ENCODE results near the gene ZNF674.

The ZNF674 gene

GRCh38 chrX:46576458-46576857 is 31.2 kb upstream of the ZNF674 start:
- no peak for DNase-seq
- H3K36me3 ChIP-seq: no peaks in the 10 kb centered on the region
- H3K4me1 ChIP-seq: no peaks in the 10 kb centered on the region
- H3K9me3 ChIP-seq: no peaks in the 10 kb centered on the region
- TF ChIP-seq, protein P1, sequence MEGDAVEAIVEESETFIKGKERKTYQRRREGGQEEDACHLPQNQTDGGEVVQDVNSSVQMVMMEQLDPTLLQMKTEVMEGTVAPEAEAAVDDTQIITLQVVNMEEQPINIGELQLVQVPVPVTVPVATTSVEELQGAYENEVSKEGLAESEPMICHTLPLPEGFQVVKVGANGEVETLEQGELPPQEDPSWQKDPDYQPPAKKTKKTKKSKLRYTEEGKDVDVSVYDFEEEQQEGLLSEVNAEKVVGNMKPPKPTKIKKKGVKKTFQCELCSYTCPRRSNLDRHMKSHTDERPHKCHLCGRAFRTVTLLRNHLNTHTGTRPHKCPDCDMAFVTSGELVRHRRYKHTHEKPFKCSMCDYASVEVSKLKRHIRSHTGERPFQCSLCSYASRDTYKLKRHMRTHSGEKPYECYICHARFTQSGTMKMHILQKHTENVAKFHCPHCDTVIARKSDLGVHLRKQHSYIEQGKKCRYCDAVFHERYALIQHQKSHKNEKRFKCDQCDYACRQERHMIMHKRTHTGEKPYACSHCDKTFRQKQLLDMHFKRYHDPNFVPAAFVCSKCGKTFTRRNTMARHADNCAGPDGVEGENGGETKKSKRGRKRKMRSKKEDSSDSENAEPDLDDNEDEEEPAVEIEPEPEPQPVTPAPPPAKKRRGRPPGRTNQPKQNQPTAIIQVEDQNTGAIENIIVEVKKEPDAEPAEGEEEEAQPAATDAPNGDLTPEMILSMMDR (IDR thresholded peaks at IDR 0.05; ENCODE audit: low read depth, low read length): no peak
- no peak overlapping the region for H3K4me3 ChIP-seq (ENCODE audit: low read depth, low read length)
- H3K27me3 ChIP-seq: peaks cover 24% of the 10 kb centered on the region

GRCh38 chrX:46575991-46576392 is 30.8 kb upstream of the ZNF674 start:
- no peaks in the 10 kb centered on the region for H3K9me3 ChIP-seq
- H3K36me3 ChIP-seq: no peaks in the 10 kb centered on the region
- no peak for DNase-seq
- H3K4me1 ChIP-seq: no peaks in the 10 kb centered on the region
- TF ChIP-seq, protein P1 (IDR thresholded peaks at IDR 0.05; ENCODE audit: low read depth, low read length): no peak
- peaks cover 24% of the 10 kb centered on the region for H3K27me3 ChIP-seq
- no peak overlapping the region for H3K4me3 ChIP-seq (ENCODE audit: low read depth, low read length)

DNA sequence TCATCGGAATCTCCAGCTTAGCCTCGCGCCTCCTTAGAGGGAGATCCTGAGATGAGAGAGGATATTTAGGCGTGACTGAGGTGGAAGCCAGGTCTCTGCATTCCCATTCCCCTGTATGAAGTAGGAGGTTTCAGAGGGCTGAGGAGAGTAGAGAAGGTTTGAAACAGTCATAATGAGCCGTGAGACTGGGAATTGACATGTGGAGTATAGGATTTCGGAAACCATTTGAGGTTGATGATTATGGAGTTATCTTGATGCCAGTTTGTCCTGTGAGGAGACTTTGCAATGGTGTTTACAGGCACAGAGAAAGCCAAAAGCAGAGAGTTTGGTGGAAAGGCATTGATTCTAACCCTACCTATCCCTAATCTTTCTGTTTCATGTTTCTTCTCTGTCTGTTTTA is 30.4 kb upstream of the ZNF674 start:
- H3K4me3 ChIP-seq (ENCODE audit: low read depth, low read length): no peak overlapping the region
- no peaks in the 10 kb centered on the region for H3K4me1 ChIP-seq
- no peaks in the 10 kb centered on the region for H3K9me3 ChIP-seq
- H3K36me3 ChIP-seq: no peaks in the 10 kb centered on the region
- TF ChIP-seq, protein P1 (IDR thresholded peaks at IDR 0.05; ENCODE audit: low read depth, low read length): no peak
- DNase-seq: no peak
- H3K27me3 ChIP-seq: peaks cover 24% of the 10 kb centered on the region

GRCh38 chrX:46574774-46575381 is 29.7 kb upstream of the ZNF674 start:
- TF ChIP-seq, protein P1 (IDR thresholded peaks at IDR 0.05; ENCODE audit: low read depth, low read length): no peak
- Histone ChIP-seq H3K36me3 (no peaks in the 10 kb centered on the region), H3K27me3 (peaks cover 24% of the 10 kb centered on the region), H3K4me1 (no peaks in the 10 kb centered on the region), H3K4me3 (ENCODE audit: low read depth, low read length) (no peak overlapping the region; the same call in 1 of the 2 replicates), H3K9me3 (no peaks in the 10 kb centered on the region)
- peak; percentile 12 for DNase-seq

- Histone ChIP-seq H3K4me3 (ENCODE audit: low read depth, low read length) (peak overlapping the region; percentile 57), H3K4me1 (no peaks in the 10 kb centered on the region), H3K9me3 (no peaks in the 10 kb centered on the region), H3K36me3 (no peaks in the 10 kb centered on the region), H3K27me3 (peaks cover 24% of the 10 kb centered on the region)
- TF ChIP-seq, protein P1 (IDR thresholded peaks at IDR 0.05; ENCODE audit: low read depth, low read length): no peak
- DNase-seq: peak; percentile 47
Observed at GRCh38 chrX:46573892-46574773, 28.9 kb upstream of the ZNF674 start.
